GM21723 (cell line): Measurements from ENCODE around the gene TRIM7.
"Not testable (repeated sequence)": the region's sequence is repeated elsewhere in the genome, so short reads cannot be mapped to it uniquely, and the experiment has no call there.

Source experiments
- ATAC-seq: cut with Tn5 transposase; IDR thresholded peaks from one replicate; pipeline ENCODE4 v1.9.1; 2021; ENCODE audit warnings: mild to moderate bottlenecking, moderate library complexity; ENCODE audit not compliant: unreplicated experiment

Gene TRIM7

GRCh38 chr5:181194489-181195248, 10.3 kb downstream of the TRIM7 start:
- no peak for ATAC-seq

- ATAC-seq: no peak
Observed at GRCh38 chr5:181193656-181194055, 11.3 kb downstream of the TRIM7 start.

GRCh38 chr5:181192337-181193046, 12.5 kb downstream of the TRIM7 start:
- no peak for ATAC-seq

- ATAC-seq: peak; percentile 55
Observed at GRCh38 chr5:181191526-181192336, 13.3 kb downstream of the TRIM7 start.

GRCh38 chr5:181190711-181191525, 14.1 kb downstream of the TRIM7 start:
- ATAC-seq: peak; percentile 15

GRCh38 chr5:181189962-181190710, 14.9 kb downstream of the TRIM7 start:
- ATAC-seq: no peak

GRCh38 chr5:181189363-181189961, 15.5 kb downstream of the TRIM7 start:
- ATAC-seq: no peak

GRCh38 chr5:181188700-181189362, 16.2 kb downstream of the TRIM7 start:
- no peak for ATAC-seq

- no peak for ATAC-seq
Observed at GRCh38 chr5:181187500-181188213, 17.3 kb downstream of the TRIM7 start.

GRCh38 chr5:181186986-181187499, 18.0 kb downstream of the TRIM7 start:
- ATAC-seq: no peak

GRCh38 chr5:181186022-181186421, 19.0 kb downstream of the TRIM7 start:
- ATAC-seq: no peak

- ATAC-seq: no peak
Observed at GRCh38 chr5:181185560-181185959, 19.4 kb downstream of the TRIM7 start.

GRCh38 chr5:181184845-181185216, 20.2 kb downstream of the TRIM7 start:
- ATAC-seq: no peak

GRCh38 chr5:181182651-181183050, 22.3 kb downstream of the TRIM7 start:
- no peak for ATAC-seq

- ATAC-seq: peak; percentile 53
Observed at GRCh38 chr5:181181650-181182565, 23.1 kb downstream of the TRIM7 start.

- not testable (repeated sequence) for ATAC-seq
Observed at GRCh38 chr5:181177559-181177958, 27.4 kb downstream of the TRIM7 start.
